ENCODE measurements around the gene ASXL2.

ASXL2 gene

GRCh38 chr2:25814681-25815080 lies 63.6 kb downstream of the ASXL2 start:
- no peak for TF ChIP-seq CTCF (IDR thresholded peaks at IDR 0.05; ENCODE audit: poor library complexity, severe bottlenecking)
- no peak for DNase-seq (ENCODE audit: low spot score)
- Histone ChIP-seq H3K27me3 (ENCODE audit: insufficient read depth, poor library complexity, severe bottlenecking) (no peaks in the 10 kb centered on the region), H3K9me3 (ENCODE audit: severe bottlenecking) (no peaks in the 10 kb centered on the region), H3K27ac (ENCODE audit: poor library complexity, severe bottlenecking) (no peak overlapping the region), H3K36me3 (ENCODE audit: low read depth) (no peaks in the 10 kb centered on the region), H3K4me3 (ENCODE audit: severe bottlenecking) (no peak overlapping the region), H3K4me1 (ENCODE audit: insufficient read depth, poor library complexity, severe bottlenecking) (no peaks in the 10 kb centered on the region)
- ATAC-seq (ENCODE audit: low read depth) = peak; percentile 53; the same call in 1 of the 3 replicates

- Histone ChIP-seq H3K36me3 (ENCODE audit: low read depth) (peaks cover 11% of the 10 kb centered on the region), H3K4me3 (ENCODE audit: severe bottlenecking) (no peak overlapping the region), H3K27ac (ENCODE audit: poor library complexity, severe bottlenecking) (no peak overlapping the region), H3K9me3 (ENCODE audit: severe bottlenecking) (no peaks in the 10 kb centered on the region), H3K4me1 (ENCODE audit: insufficient read depth, poor library complexity, severe bottlenecking) (peaks cover 6% of the 10 kb centered on the region), H3K27me3 (ENCODE audit: insufficient read depth, poor library complexity, severe bottlenecking) (no peaks in the 10 kb centered on the region)
- ATAC-seq (ENCODE audit: low read depth) = no peak
- no peak for TF ChIP-seq CTCF (IDR thresholded peaks at IDR 0.05; ENCODE audit: poor library complexity, severe bottlenecking)
- DNase-seq (ENCODE audit: low spot score) = no peak
These were observed 67.9 kb downstream of the ASXL2 start for GRCh38 chr2:25810428-25810827.

- no peak for DNase-seq (ENCODE audit: low spot score)
- Histone ChIP-seq H3K4me3 (ENCODE audit: severe bottlenecking) (no peak overlapping the region), H3K9me3 (ENCODE audit: severe bottlenecking) (no peaks in the 10 kb centered on the region), H3K36me3 (ENCODE audit: low read depth) (peaks cover 19% of the 10 kb centered on the region), H3K27ac (ENCODE audit: poor library complexity, severe bottlenecking) (no peak overlapping the region), H3K4me1 (ENCODE audit: insufficient read depth, poor library complexity, severe bottlenecking) (peaks cover 6% of the 10 kb centered on the region), H3K27me3 (ENCODE audit: insufficient read depth, poor library complexity, severe bottlenecking) (no peaks in the 10 kb centered on the region)
- TF ChIP-seq CTCF (IDR thresholded peaks at IDR 0.05; ENCODE audit: poor library complexity, severe bottlenecking) = no peak
- ATAC-seq (ENCODE audit: low read depth) = no peak
These were observed 68.6 kb downstream of the ASXL2 start for GRCh38 chr2:25809646-25810045.

- ATAC-seq (ENCODE audit: low read depth) (peak; percentile 36; the same call in 1 of the 3 replicates), DNase-seq (ENCODE audit: low spot score) (no peak)
- H3K27ac ChIP-seq (ENCODE audit: poor library complexity, severe bottlenecking) = no peak overlapping the region
- TF ChIP-seq CTCF (IDR thresholded peaks at IDR 0.05; ENCODE audit: poor library complexity, severe bottlenecking) = no peak
- no peaks in the 10 kb centered on the region for H3K27me3 ChIP-seq (ENCODE audit: insufficient read depth, poor library complexity, severe bottlenecking)
- H3K4me3 ChIP-seq (ENCODE audit: severe bottlenecking) = no peak overlapping the region
- H3K9me3 ChIP-seq (ENCODE audit: severe bottlenecking) = no peaks in the 10 kb centered on the region
- H3K36me3 ChIP-seq (ENCODE audit: low read depth) = peaks cover 29% of the 10 kb centered on the region
- peaks cover 6% of the 10 kb centered on the region for H3K4me1 ChIP-seq (ENCODE audit: insufficient read depth, poor library complexity, severe bottlenecking)
These were observed 70.3 kb downstream of the ASXL2 start for GRCh38 chr2:25808006-25808383.

- Histone ChIP-seq H3K27me3 (ENCODE audit: insufficient read depth, poor library complexity, severe bottlenecking) (no peaks in the 10 kb centered on the region), H3K4me1 (ENCODE audit: insufficient read depth, poor library complexity, severe bottlenecking) (peaks cover 6% of the 10 kb centered on the region), H3K9me3 (ENCODE audit: severe bottlenecking) (no peaks in the 10 kb centered on the region), H3K4me3 (ENCODE audit: severe bottlenecking) (no peak overlapping the region), H3K36me3 (ENCODE audit: low read depth) (peaks cover 40% of the 10 kb centered on the region), H3K27ac (ENCODE audit: poor library complexity, severe bottlenecking) (no peak overlapping the region)
- ATAC-seq (ENCODE audit: low read depth) (no peak), DNase-seq (ENCODE audit: low spot score) (no peak)
- TF ChIP-seq CTCF (IDR thresholded peaks at IDR 0.05; ENCODE audit: poor library complexity, severe bottlenecking) = no peak
These were observed 71.3 kb downstream of the ASXL2 start for GRCh38 chr2:25806941-25807340.
